ENCODE data around the gene PEX7.

PEX7 gene

GRCh38 chr6:136920216-136920615 lies 97.8 kb downstream of the PEX7 start:
- Histone ChIP-seq H3K36me3 (ENCODE audit: control insufficient read depth, low read length) (no peaks in the 10 kb centered on the region), H3K4me3 (ENCODE audit: low read length) (no peak overlapping the region), H3K4me1 (ENCODE audit: control insufficient read depth, low read length) (peaks cover 3% of the 10 kb centered on the region; the same call in 1 of the 2 replicates), H3K9me2 (replicated peaks; ENCODE audit: control insufficient read depth, low read length) (no peaks in the 10 kb centered on the region), H3K4me2 (ENCODE audit: low read length) (no peak overlapping the region), H3F3A (ENCODE audit: control insufficient read depth, insufficient read depth) (no peaks in the 10 kb centered on the region), H4K20me1 (ENCODE audit: control insufficient read depth, insufficient read depth, low read depth, low read length) (no peaks in the 10 kb centered on the region; the same call in 1 of the 2 replicates), H3K27me3 (ENCODE audit: control insufficient read depth, low read length) (peaks cover 32% of the 10 kb centered on the region), H3K79me2 (ENCODE audit: control insufficient read depth, low read length) (no peaks in the 10 kb centered on the region), H3K27ac (ENCODE audit: low read depth, low read length) (no peak overlapping the region), H3K9me3 (ENCODE audit: control insufficient read depth, insufficient read depth, low read length) (no peaks in the 10 kb centered on the region)
- TF ChIP-seq EZH2phosphoT487 (IDR thresholded peaks at IDR 0.05; ENCODE audit: borderline replicate concordance, low read length), result no peak
- TF ChIP-seq CTCF (IDR thresholded peaks at IDR 0.05; ENCODE audit: low read depth, low read length, poor library complexity, severe bottlenecking), result no peak

GRCh38 chr6:136920671-136921380 lies 98.4 kb downstream of the PEX7 start:
- Histone ChIP-seq H3K27me3 (ENCODE audit: control insufficient read depth, low read length) (peaks cover 32% of the 10 kb centered on the region), H3K27ac (ENCODE audit: low read depth, low read length) (no peak overlapping the region), H3K9me2 (replicated peaks; ENCODE audit: control insufficient read depth, low read length) (no peaks in the 10 kb centered on the region), H4K20me1 (ENCODE audit: control insufficient read depth, insufficient read depth, low read depth, low read length) (no peaks in the 10 kb centered on the region; the same call in 1 of the 2 replicates), H3K36me3 (ENCODE audit: control insufficient read depth, low read length) (no peaks in the 10 kb centered on the region), H3K79me2 (ENCODE audit: control insufficient read depth, low read length) (no peaks in the 10 kb centered on the region), H3K9me3 (ENCODE audit: control insufficient read depth, insufficient read depth, low read length) (no peaks in the 10 kb centered on the region), H3F3A (ENCODE audit: control insufficient read depth, insufficient read depth) (no peaks in the 10 kb centered on the region), H3K4me1 (ENCODE audit: control insufficient read depth, low read length) (peaks cover 3% of the 10 kb centered on the region; the same call in 1 of the 2 replicates), H3K4me2 (ENCODE audit: low read length) (no peak overlapping the region), H3K4me3 (ENCODE audit: low read length) (no peak overlapping the region)
- no peak for TF ChIP-seq CTCF (IDR thresholded peaks at IDR 0.05; ENCODE audit: low read depth, low read length, poor library complexity, severe bottlenecking)
- TF ChIP-seq EZH2phosphoT487 (IDR thresholded peaks at IDR 0.05; ENCODE audit: borderline replicate concordance, low read length), result no peak

GRCh38 chr6:136921381-136921935 lies 99.1 kb downstream of the PEX7 start:
- no peak overlapping the region for H3K4me2 ChIP-seq (ENCODE audit: low read length)
- TF ChIP-seq CTCF (IDR thresholded peaks at IDR 0.05; ENCODE audit: low read depth, low read length, poor library complexity, severe bottlenecking) (no peak), EZH2phosphoT487 (IDR thresholded peaks at IDR 0.05; ENCODE audit: borderline replicate concordance, low read length) (no peak)
- H3K4me3 ChIP-seq (ENCODE audit: low read length), result no peak overlapping the region

More at GRCh38 chr6:136921381-136921935, 99.1 kb downstream of the PEX7 start:
- Histone ChIP-seq H3K27ac (ENCODE audit: low read depth, low read length) (no peak overlapping the region), H3K9me3 (ENCODE audit: control insufficient read depth, insufficient read depth, low read length) (no peaks in the 10 kb centered on the region), H3F3A (ENCODE audit: control insufficient read depth, insufficient read depth) (no peaks in the 10 kb centered on the region), H3K36me3 (ENCODE audit: control insufficient read depth, low read length) (no peaks in the 10 kb centered on the region), H3K9me2 (replicated peaks; ENCODE audit: control insufficient read depth, low read length) (no peaks in the 10 kb centered on the region), H3K4me1 (ENCODE audit: control insufficient read depth, low read length) (peaks cover 3% of the 10 kb centered on the region; the same call in 1 of the 2 replicates), H4K20me1 (ENCODE audit: control insufficient read depth, insufficient read depth, low read depth, low read length) (no peaks in the 10 kb centered on the region; the same call in 1 of the 2 replicates), H3K79me2 (ENCODE audit: control insufficient read depth, low read length) (no peaks in the 10 kb centered on the region), H3K27me3 (ENCODE audit: control insufficient read depth, low read length) (peaks cover 32% of the 10 kb centered on the region)
